Endothelial cell (in vitro differentiated cells): Measurements from ENCODE around the gene MAD1L1. TPM values are rescaled to one million over a fixed set of nuclear protein-coding genes. Genes with fewer than 3 reads are reported as not detected.

ENCODE experiments used
- DNase-seq: peaks from one replicate; pipeline ENCODE4 v3.0.0; 2021; ENCODE audit warnings: low spot score
- H3K27ac Mint-ChIP-seq: one replicate; pipeline ENCODE4 v1.8.0; 2021; ENCODE audit warnings: mixed read lengths, inconsistent platforms; ENCODE audit not compliant: unreplicated experiment
- H3K27me3 Mint-ChIP-seq: one replicate; pipeline ENCODE4 v1.8.0; 2021; ENCODE audit warnings: mild to moderate bottlenecking, moderate library complexity, mixed read lengths, inconsistent platforms; ENCODE audit not compliant: unreplicated experiment
- H3K36me3 Mint-ChIP-seq: one replicate; pipeline ENCODE4 v1.8.0; 2021; ENCODE audit warnings: mild to moderate bottlenecking, low read depth, mixed read lengths, inconsistent platforms; ENCODE audit not compliant: unreplicated experiment
- H3K4me1 Mint-ChIP-seq: one replicate; pipeline ENCODE4 v1.8.0; 2021; ENCODE audit warnings: mild to moderate bottlenecking, mixed read lengths, inconsistent platforms; ENCODE audit not compliant: unreplicated experiment
- H3K4me3 Mint-ChIP-seq: one replicate; pipeline ENCODE4 v1.8.0; 2021; ENCODE audit warnings: mild to moderate bottlenecking, mixed read lengths, inconsistent platforms; ENCODE audit not compliant: unreplicated experiment
- H3K9me3 Mint-ChIP-seq: one replicate; pipeline ENCODE4 v1.8.0; 2021; ENCODE audit warnings: mixed read lengths, inconsistent platforms; ENCODE audit not compliant: unreplicated experiment
- CTCF ChIP-seq: fragments of 200-600 bp; sonication (generic); IDR thresholded peaks from one replicate; pipeline ENCODE4 v1.5.0; 2021; ENCODE audit warnings: antibody characterized with exemption; ENCODE audit not compliant: unreplicated experiment
- total RNA-seq: library from RNA; stranded (reverse); fragmentation: NEBNext Ultra II Directional; extraction: Animal tissue kit (Norgen Biotek cat#: 25700); gene quantifications from one replicate; pipeline ENCODE4 v1.2.1, GENCODE V29; 2021; ENCODE audit not compliant: unreplicated experiment

Gene MAD1L1
- total RNA-seq, 1 donor from 2014 or later, result 43.3 TPM

DNA sequence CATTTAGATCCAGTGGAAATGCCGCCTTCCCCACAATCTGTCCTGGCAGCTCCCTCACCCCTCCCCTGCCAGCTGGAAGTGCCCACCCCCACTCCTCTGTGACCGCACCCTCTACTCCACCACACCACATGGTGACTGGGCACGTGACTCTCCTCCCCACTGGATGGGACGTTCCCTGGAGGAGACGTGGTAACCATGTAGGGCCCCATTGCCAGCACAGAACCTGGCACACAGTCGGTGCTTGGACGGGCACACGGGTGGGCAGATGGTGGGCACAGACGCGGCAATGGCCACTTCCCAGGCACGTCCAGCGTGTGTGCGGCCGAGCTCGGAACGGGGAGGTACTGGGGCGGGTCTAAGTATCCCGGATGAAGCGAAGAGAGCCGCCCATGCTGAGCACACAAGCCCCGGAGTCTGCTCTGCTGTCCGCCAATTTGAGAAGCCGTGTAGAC lies 245.6 kb downstream of the MAD1L1 start:
- TF ChIP-seq CTCF, result no peak
- no peak for DNase-seq
- no peak overlapping the region for H3K4me3 Mint-ChIP-seq
- peaks cover 9% of the 10 kb centered on the region for H3K27me3 Mint-ChIP-seq
- H3K4me1 Mint-ChIP-seq, result no peaks in the 10 kb centered on the region
- H3K36me3 Mint-ChIP-seq, result peaks cover 8% of the 10 kb centered on the region
- H3K27ac Mint-ChIP-seq, result no peak overlapping the region
- no peaks in the 10 kb centered on the region for H3K9me3 Mint-ChIP-seq

DNA sequence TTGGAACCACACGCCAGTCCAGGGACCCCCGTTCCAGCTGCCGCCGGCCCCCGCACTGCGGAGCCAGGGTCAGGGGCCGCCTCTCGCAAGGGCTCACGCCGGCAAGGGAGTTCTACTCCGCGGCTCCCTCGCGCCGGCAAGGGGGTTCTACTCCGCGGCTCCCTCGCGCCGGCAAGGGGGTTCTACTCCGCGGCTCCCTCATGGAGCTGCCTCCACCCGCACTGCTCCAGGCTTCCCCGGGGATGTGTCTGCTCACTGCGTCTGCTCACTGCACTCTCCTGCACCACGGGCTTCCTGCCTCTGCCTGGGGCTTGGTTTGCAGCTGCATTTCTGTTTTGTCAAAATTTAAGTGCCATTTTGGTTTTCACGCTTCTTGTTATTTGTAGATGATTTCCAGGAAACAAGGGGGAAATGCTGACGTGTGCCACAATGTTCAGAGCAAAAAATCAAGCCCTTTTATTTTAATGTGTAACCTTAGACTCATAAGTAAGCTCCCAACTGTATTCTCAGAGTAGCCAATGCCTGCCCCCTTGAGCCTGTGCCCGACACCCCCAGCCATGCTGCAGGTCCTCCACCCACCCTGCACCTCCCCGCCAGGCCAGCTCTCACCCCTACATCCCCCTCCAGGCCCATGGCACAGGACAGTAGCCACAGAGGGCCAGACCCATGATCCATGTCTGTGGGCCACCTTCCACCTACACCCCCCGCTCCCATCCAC lies 246.2 kb downstream of the MAD1L1 start:
- DNase-seq, result no peak
- H3K36me3 Mint-ChIP-seq, result peaks cover 8% of the 10 kb centered on the region
- H3K27ac Mint-ChIP-seq, result no peak overlapping the region
- H3K27me3 Mint-ChIP-seq, result peaks cover 9% of the 10 kb centered on the region
- H3K9me3 Mint-ChIP-seq, result no peaks in the 10 kb centered on the region
- no peaks in the 10 kb centered on the region for H3K4me1 Mint-ChIP-seq
- TF ChIP-seq CTCF, result no peak
- no peak overlapping the region for H3K4me3 Mint-ChIP-seq

DNA sequence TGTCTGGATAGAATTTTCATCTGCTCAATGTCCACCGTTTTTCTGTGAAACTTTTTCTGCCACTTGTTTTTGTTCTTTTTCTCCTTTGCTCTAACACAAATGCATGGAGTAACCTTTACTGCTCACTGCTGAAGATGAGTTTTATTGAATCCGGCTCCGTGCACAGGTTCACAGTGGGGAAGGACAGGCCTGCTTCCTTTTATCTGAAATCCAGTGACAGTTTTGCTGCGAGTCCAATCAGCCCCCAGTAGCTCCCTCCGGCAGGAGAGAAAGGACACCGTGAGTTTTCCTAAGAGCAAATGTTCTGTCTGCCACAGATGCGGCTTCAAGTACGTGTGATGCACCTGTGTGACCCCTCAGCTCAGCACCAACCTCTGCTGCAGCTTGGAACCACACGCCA lies 246.8 kb downstream of the MAD1L1 start:
- H3K27me3 Mint-ChIP-seq, result peaks cover 11% of the 10 kb centered on the region
- H3K4me3 Mint-ChIP-seq, result peak overlapping the region; percentile 37
- no peak for DNase-seq
- no peak overlapping the region for H3K27ac Mint-ChIP-seq
- H3K36me3 Mint-ChIP-seq, result peaks cover 8% of the 10 kb centered on the region
- H3K4me1 Mint-ChIP-seq, result no peaks in the 10 kb centered on the region
- TF ChIP-seq CTCF, result no peak
- H3K9me3 Mint-ChIP-seq, result no peaks in the 10 kb centered on the region

GRCh38 chr7:1985042-1985441 lies 247.7 kb downstream of the MAD1L1 start:
- no peak for DNase-seq
- Mint-ChIP-seq H3K27me3 (peaks cover 11% of the 10 kb centered on the region), H3K27ac (no peak overlapping the region), H3K4me3 (no peak overlapping the region), H3K36me3 (peaks cover 12% of the 10 kb centered on the region), H3K9me3 (no peaks in the 10 kb centered on the region), H3K4me1 (no peaks in the 10 kb centered on the region)
- TF ChIP-seq CTCF, result no peak

- no peak for TF ChIP-seq CTCF
- Mint-ChIP-seq H3K36me3 (peaks cover 22% of the 10 kb centered on the region), H3K27ac (no peak overlapping the region), H3K27me3 (peaks cover 14% of the 10 kb centered on the region), H3K9me3 (no peaks in the 10 kb centered on the region), H3K4me1 (no peaks in the 10 kb centered on the region), H3K4me3 (no peak overlapping the region)
- no peak for DNase-seq
Observed at GRCh38 chr7:1981878-1982230, 250.9 kb downstream of the MAD1L1 start.
